GM12878 (cell line): ENCODE data around the gene TRAP1. TPM values are rescaled to one million over a fixed set of nuclear protein-coding genes. Genes with fewer than 3 reads are reported as not detected.

Source experiments
- ATAC-seq: fragments of 200-7000 bp; cut with Tn5 transposase; 3 replicates; pipeline ENCODE4 v1.9.1; 2020; ENCODE audit warnings: mild to moderate bottlenecking, moderate library complexity
- BruUV-seq: library from RNA; stranded (reverse); fragments of 400-500 nt; replicated peaks from 2 replicates; lab custom pipeline; 2021; lab: Mats Ljungman, UMichigan
- CTCF ChIA-PET: fragments of 300-600 bp; sonication (Branson Sonifier 250); formaldehyde crosslinking; extraction: SDS; loops from one replicate; lab custom pipeline; 2021; ENCODE audit warnings: inconsistent platforms; lab: Yijun Ruan, JAX
- POLR2A ChIA-PET: fragments of 350-600 bp; formaldehyde crosslinking; extraction: SDS; loops from one replicate; lab custom pipeline; 2021; ENCODE audit warnings: inconsistent platforms; lab: Charles Lee
- RAD21 ChIA-PET: fragments of 300-600 bp; sonication (Branson Sonifier 250); formaldehyde crosslinking; loops from one replicate; lab custom pipeline; 2023; ENCODE audit warnings: antibody characterized with exemption; ENCODE audit not compliant: unreplicated experiment; lab: Charles Lee
- SMC1A ChIA-PET: fragments of 300-600 bp; sonication (Branson Sonifier 250); formaldehyde crosslinking; loops from one replicate; lab custom pipeline; 2023; ENCODE audit not compliant: unreplicated experiment, uncharacterized antibody; lab: Charles Lee
- DNase-seq: peaks from one replicate; pipeline ENCODE4 v3.0.0-alpha.2; 2011; ENCODE audit warnings: low read depth, low spot score
- FAIRE-seq: peaks from 3 replicates; lab custom pipeline; 2011; peaks lifted over from hg19 to GRCh38; lab: Jason Lieb, UNC
- H2AFZ ChIP-seq: 2 replicates; pipeline ENCODE4 v1.6.0; 2011; ENCODE audit warnings: low read depth, low read length, control low read depth; ENCODE audit not compliant: control insufficient read depth
- H3K27ac ChIP-seq: 2 replicates; pipeline ENCODE4 v1.5.1; 2011; ENCODE audit warnings: control low read depth; ENCODE audit not compliant: control insufficient read depth, insufficient read depth
- H3K27me3 ChIP-seq, 2 experiments: replicated peaks in 1 of 2; 2 replicates each; pipeline versions ENCODE4 v1.6.0 to v1.6.1; 2011; ENCODE audit warnings: low read length in 1 of 2; ENCODE audit not compliant: control insufficient read depth in 2 of 2, insufficient read depth in 2 of 2
- H3K36me3 ChIP-seq, 2 experiments: 2 replicates each; pipeline ENCODE4 v1.5.1; 2011; ENCODE audit warnings: low read length in 1 of 2; ENCODE audit not compliant: control insufficient read depth in 2 of 2, insufficient read depth in 2 of 2
- H3K4me1 ChIP-seq: 2 replicates; pipeline ENCODE4 v1.6.1; 2011; ENCODE audit warnings: mild to moderate bottlenecking, low read length, moderate library complexity, mixed read lengths; ENCODE audit not compliant: control insufficient read depth, insufficient read depth
- H3K4me2 ChIP-seq: 2 replicates; pipeline ENCODE4 v1.6.0; 2011; ENCODE audit warnings: control low read depth; ENCODE audit not compliant: control insufficient read depth, insufficient read depth
- H3K4me3 ChIP-seq: fragments of 200-600 bp; sonication (generic); 2 replicates; pipeline ENCODE4 v1.5.1; 2016
- H3K79me2 ChIP-seq: 2 replicates; pipeline ENCODE4 v1.6.0; 2011; ENCODE audit warnings: low read length; ENCODE audit not compliant: control insufficient read depth, insufficient read depth
- H3K9ac ChIP-seq: 2 replicates; pipeline ENCODE4 v1.8.0; 2011; ENCODE audit warnings: low read length, control low read depth, mixed read lengths; ENCODE audit not compliant: control insufficient read depth, insufficient read depth
- H3K9me3 ChIP-seq: replicated peaks from 3 replicates; pipeline ENCODE4 v1.5.1; 2011; ENCODE audit warnings: mild to moderate bottlenecking, low read length; ENCODE audit not compliant: control insufficient read depth, insufficient read depth
- H4K20me1 ChIP-seq: 2 replicates; pipeline ENCODE4 v1.6.0; 2011; ENCODE audit not compliant: control insufficient read depth, insufficient read depth
- ELK1 ChIP-seq: IDR thresholded peaks from 2 replicates; pipeline ENCODE4 v1.6.1; 2012; ENCODE audit warnings: low read depth, low read length, improper control_type of control experiment
- FOXM1 ChIP-seq: IDR thresholded peaks from 2 replicates; pipeline ENCODE4 v1.6.1; 2012; ENCODE audit warnings: low read depth, mild to moderate bottlenecking, inconsistent platforms, low read length, moderate library complexity
- HDAC6 ChIP-seq: fragments of 200-600 bp; sonication (generic); IDR thresholded peaks from one replicate; pipeline ENCODE4 v1.8.0; 2017; ENCODE audit warnings: antibody characterized with exemption; ENCODE audit not compliant: unreplicated experiment
- JUND ChIP-seq: IDR thresholded peaks from 2 replicates; pipeline ENCODE4 v1.6.1; 2012; ENCODE audit warnings: low read depth, mild to moderate bottlenecking, low read length, improper control_type of control experiment, moderate library complexity
- PBX3 ChIP-seq: IDR thresholded peaks from 2 replicates; pipeline ENCODE4 v1.6.1; 2011; ENCODE audit warnings: mild to moderate bottlenecking, low read depth, low read length, moderate library complexity; ENCODE audit not compliant: insufficient replicate concordance
- POLR2AphosphoS5 ChIP-seq: IDR thresholded peaks from 2 replicates; pipeline ENCODE4 v1.6.1; 2011; ENCODE audit warnings: mild to moderate bottlenecking, low read length, inconsistent platforms
- SKIL ChIP-seq: fragments of 450-650 bp; IDR thresholded peaks from 2 replicates; pipeline ENCODE4 v1.6.1; 2017; ENCODE audit warnings: mild to moderate bottlenecking, low read depth, inconsistent platforms; ENCODE audit not compliant: poor library complexity, severe bottlenecking
- SP1 ChIP-seq: IDR thresholded peaks from one replicate; pipeline ENCODE4 v1.6.1; 2011; ENCODE audit warnings: low read depth, low read length
- TCF12 ChIP-seq: IDR thresholded peaks from 2 replicates; pipeline ENCODE4 v1.6.1; 2011; ENCODE audit warnings: low read depth, mild to moderate bottlenecking, low read length
- WGBS: methylation state at CpG from one replicate; pipeline ENCODE4 v1.1.6; 2016; ENCODE audit warnings: low lambda C conversion rate; ENCODE audit not compliant: insufficient replicate concordance, insufficient coverage; ENCODE audit errors: missing lambda C conversion rate; 5-methylcytosine and 5-hydroxymethylcytosine counted together
- in situ Hi-C: fragments of 300-500 bp; cut with MboI; formaldehyde crosslinking; loops from 9 replicates; pipeline ENCODE4 v1.14.3; 2018; ENCODE audit warnings: mixed read lengths
- intact Hi-C: fragments of 100-400 bp; cut with micrococcal nuclease; formaldehyde crosslinking; loops from one replicate; pipeline ENCODE4 v1.14.2; 2022; ENCODE audit not compliant: unreplicated experiment
- polyA plus RNA-seq, 11 experiments: library from polyadenylated mRNA; depleted of rRNA in 4 of 11; unstranded in 6 of 11; stranded (reverse) in 5 of 11; fragments of >200 nt; fragmentation: Nextera tagmentation in 4 of 11; fragmentation: Illumina TruSeq in 1 of 11; extraction: Ambion mirVana in 4 of 11; extraction: Trizol in 1 of 11; gene quantifications; 1 replicate in 1 of 11; 2 replicates in 10 of 11; pipeline versions ENCODE4 v1.2.1 to v1.2.3, GENCODE V29; 2011 to 2016; ENCODE audit warnings: inconsistent platforms in 2 of 11, missing spikeins in 2 of 11, low read depth in 1 of 11
- total RNA-seq, 4 experiments: library from RNA; depleted of rRNA in 3 of 4; stranded (reverse); fragments of >200 nt in 3 of 4; fragmentation: Illumina TruSeq in 1 of 4; extraction: Trizol in 1 of 4; gene quantifications; 2 replicates each; pipeline versions ENCODE4 v1.2.1 to v1.2.3, GENCODE V29; 2013 to 2021

Gene TRAP1
- total and polyA plus RNA-seq, 10 of the 15 experiments (the other 5 are each of a cell fraction or from before 2014, with no cell fraction given): 16.3 to 442 (median 241) TPM

- no peak for TF ChIP-seq SKIL
Observed at GRCh38 chr16:3730161-3731125, 13.1 kb upstream of the TRAP1 start (continued).

GRCh38 chr16:3729161-3730112 lies 12.1 kb upstream of the TRAP1 start:
- Histone ChIP-seq H3K79me2 (no peaks in the 10 kb centered on the region), H3K27me3 (no peaks in the 10 kb centered on the region), H3K36me3 (peaks cover 12 to 45% of the 10 kb centered on the region in 2 experiments), H2AFZ (no peak overlapping the region), H4K20me1 (no peaks in the 10 kb centered on the region), H3K4me2 (no peak overlapping the region), H3K27ac (no peak overlapping the region), H3K4me1 (no peaks in the 10 kb centered on the region), H3K9me3 (no peaks in the 10 kb centered on the region), H3K9ac (no peak overlapping the region), H3K4me3 (no peak overlapping the region)
- ChIA-PET SMC1A (no interaction called here), RAD21 (no interaction called here), POLR2A (no interaction called here), CTCF (no interaction called here)
- in situ Hi-C loops: no loop called here
- intact Hi-C loops: no loop called here
- no peak for DNase-seq
- no peak for ATAC-seq
- BruUV-seq: no TSS peak
- 98% methylated on average over 37 of the region's 49 CpGs for WGBS
- no peak for FAIRE-seq
- no peak for TF ChIP-seq HDAC6
- TF ChIP-seq POLR2AphosphoS5: no peak
- TF ChIP-seq FOXM1: no peak
- no peak for TF ChIP-seq ELK1
- TF ChIP-seq TCF12: no peak
- TF ChIP-seq JUND: no peak
- TF ChIP-seq PBX3: no peak
- TF ChIP-seq SP1: no peak
